ENCODE data around the gene TTLL1.

The TTLL1 gene

GRCh38 chr22:43009444-43009843, 79.7 kb downstream of the TTLL1 start:
- H3F3A ChIP-seq (ENCODE audit: insufficient read depth, low read length): no peaks in the 10 kb centered on the region
- H3K27me3 ChIP-seq (ENCODE audit: insufficient read depth, low read length): no peaks in the 10 kb centered on the region
- no peaks in the 10 kb centered on the region for H4K20me1 ChIP-seq (ENCODE audit: insufficient read depth, low read length)
- TF ChIP-seq EZH2 (IDR thresholded peaks at IDR 0.05; ENCODE audit: borderline replicate concordance, low read length) (no peak), CTCF (IDR thresholded peaks at IDR 0.05; ENCODE audit: low read length) (no peak)
- no peak overlapping the region for H3K9ac ChIP-seq (ENCODE audit: low read length)
- H3K79me2 ChIP-seq (ENCODE audit: insufficient read depth, low read length): no peaks in the 10 kb centered on the region
- H3K9me3 ChIP-seq (ENCODE audit: low read length): no peaks in the 10 kb centered on the region
- H3K27ac ChIP-seq (ENCODE audit: low read depth, low read length, poor library complexity, severe bottlenecking): no peak overlapping the region
- H3K4me3 ChIP-seq (ENCODE audit: low read depth, low read length, poor library complexity, severe bottlenecking): no peak overlapping the region
- H3K36me3 ChIP-seq (ENCODE audit: insufficient read depth, low read length): no peaks in the 10 kb centered on the region; the same call in 1 of the 2 replicates
- H3K4me1 ChIP-seq (ENCODE audit: insufficient read depth, low read length, severe bottlenecking): peaks cover 14% of the 10 kb centered on the region
- no peak overlapping the region for H2AFZ ChIP-seq (ENCODE audit: low read length)
- H3K9me2 ChIP-seq (ENCODE audit: low read depth, low read length): no peaks in the 10 kb centered on the region
- H3K4me2 ChIP-seq (ENCODE audit: low read length): no peak overlapping the region

GRCh38 chr22:43008921-43009320, 80.3 kb downstream of the TTLL1 start:
- H3K9me3 ChIP-seq (ENCODE audit: low read length): no peaks in the 10 kb centered on the region
- no peak overlapping the region for H2AFZ ChIP-seq (ENCODE audit: low read length)
- no peak overlapping the region for H3K4me2 ChIP-seq (ENCODE audit: low read length)
- H3K79me2 ChIP-seq (ENCODE audit: insufficient read depth, low read length): no peaks in the 10 kb centered on the region
- no peaks in the 10 kb centered on the region for H3K9me2 ChIP-seq (ENCODE audit: low read depth, low read length)
- H3K4me3 ChIP-seq (ENCODE audit: low read depth, low read length, poor library complexity, severe bottlenecking): no peak overlapping the region
- no peak overlapping the region for H3K27ac ChIP-seq (ENCODE audit: low read depth, low read length, poor library complexity, severe bottlenecking)
- H3F3A ChIP-seq (ENCODE audit: insufficient read depth, low read length): no peaks in the 10 kb centered on the region
- TF ChIP-seq CTCF (IDR thresholded peaks at IDR 0.05; ENCODE audit: low read length) (no peak), EZH2 (IDR thresholded peaks at IDR 0.05; ENCODE audit: borderline replicate concordance, low read length) (no peak)
- H3K4me1 ChIP-seq (ENCODE audit: insufficient read depth, low read length, severe bottlenecking): peaks cover 9% of the 10 kb centered on the region
- no peaks in the 10 kb centered on the region for H3K27me3 ChIP-seq (ENCODE audit: insufficient read depth, low read length)
- H4K20me1 ChIP-seq (ENCODE audit: insufficient read depth, low read length): no peaks in the 10 kb centered on the region
- H3K36me3 ChIP-seq (ENCODE audit: insufficient read depth, low read length): no peaks in the 10 kb centered on the region; the same call in 1 of the 2 replicates
- H3K9ac ChIP-seq (ENCODE audit: low read length): no peak overlapping the region

- no peaks in the 10 kb centered on the region; the same call in 1 of the 2 replicates for H3K36me3 ChIP-seq (ENCODE audit: insufficient read depth, low read length)
- H2AFZ ChIP-seq (ENCODE audit: low read length): no peak overlapping the region
- no peak overlapping the region for H3K27ac ChIP-seq (ENCODE audit: low read depth, low read length, poor library complexity, severe bottlenecking)
- no peaks in the 10 kb centered on the region for H3K9me3 ChIP-seq (ENCODE audit: low read length)
- peaks cover 4% of the 10 kb centered on the region for H3K4me1 ChIP-seq (ENCODE audit: insufficient read depth, low read length, severe bottlenecking)
- H3F3A ChIP-seq (ENCODE audit: insufficient read depth, low read length): no peaks in the 10 kb centered on the region
- H3K79me2 ChIP-seq (ENCODE audit: insufficient read depth, low read length): no peaks in the 10 kb centered on the region
- no peaks in the 10 kb centered on the region for H4K20me1 ChIP-seq (ENCODE audit: insufficient read depth, low read length)
- no peak overlapping the region for H3K4me2 ChIP-seq (ENCODE audit: low read length)
- H3K4me3 ChIP-seq (ENCODE audit: low read depth, low read length, poor library complexity, severe bottlenecking): no peak overlapping the region
- TF ChIP-seq EZH2 (IDR thresholded peaks at IDR 0.05; ENCODE audit: borderline replicate concordance, low read length): no peak
- no peak for TF ChIP-seq CTCF (IDR thresholded peaks at IDR 0.05; ENCODE audit: low read length)
- no peak overlapping the region for H3K9ac ChIP-seq (ENCODE audit: low read length)
- no peaks in the 10 kb centered on the region for H3K9me2 ChIP-seq (ENCODE audit: low read depth, low read length)
- no peaks in the 10 kb centered on the region for H3K27me3 ChIP-seq (ENCODE audit: insufficient read depth, low read length)
Observed at GRCh38 chr22:43008509-43008908, 80.7 kb downstream of the TTLL1 start.

Data from OCI-LY1 (cell line).